ENCODE measurements around the gene RHEB. TPM values are rescaled to one million over a fixed set of nuclear protein-coding genes. Genes with fewer than 3 reads are reported as not detected.

RHEB gene
- total and polyA plus RNA-seq, 11 donors = 81.4 to 155 (median 106) TPM

DNA sequence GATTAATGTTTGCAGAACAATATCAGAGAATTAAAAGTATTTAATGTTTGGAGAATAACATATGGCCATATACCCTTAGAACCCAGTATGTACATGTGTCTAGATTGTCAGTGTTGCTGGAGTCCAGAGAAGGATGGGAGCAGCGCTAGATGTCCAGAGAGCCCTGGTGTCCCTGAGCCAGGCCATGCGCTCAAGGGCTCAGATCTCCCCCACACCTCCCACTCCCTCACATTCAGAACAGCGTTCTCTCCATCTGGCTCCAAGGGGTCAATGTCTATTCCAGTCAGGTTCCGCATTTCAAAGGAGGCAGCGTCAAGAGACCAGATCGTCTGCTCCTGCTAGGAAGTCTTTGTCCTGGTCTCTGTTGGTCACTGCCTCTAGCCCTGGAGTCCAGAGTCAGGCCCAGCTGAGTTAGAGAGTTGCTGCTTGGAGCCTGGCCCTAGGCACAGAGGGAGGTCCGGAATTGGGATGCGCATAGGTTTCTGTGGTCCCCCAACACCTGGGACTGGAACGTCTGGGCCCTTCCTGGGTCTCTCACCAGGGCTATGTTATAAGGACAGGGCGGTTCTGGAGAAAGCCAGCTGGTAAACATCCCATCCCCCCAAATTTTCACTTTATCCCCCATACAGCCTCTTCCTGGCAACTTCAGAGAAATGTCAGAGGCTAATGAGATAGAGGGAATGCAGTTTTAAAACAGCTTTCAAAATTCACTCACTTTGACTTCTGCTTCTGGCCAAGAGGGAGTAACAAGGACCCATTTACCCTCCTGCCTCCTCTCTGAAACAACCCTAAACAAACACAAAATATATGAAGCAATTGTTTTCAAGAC lies 103.4 kb downstream of the RHEB start:
- peaks cover 0 to 21% (median 0%) of the 10 kb centered on the region in 12 donors for H3K4me1 ChIP-seq
- WGBS, 4 donors = 66 to 81% (median 71%) methylated on average over 9 to 10 of the region's 10 CpGs
- H3K27ac ChIP-seq = no peak overlapping the region
- H3K4me3 ChIP-seq = no peak overlapping the region
- intact Hi-C loops (cut with DNase I) = loop anchor here in 1 of 10 donors (5.0 kb wide), 1 partner anchor 34 kb away; no protein-coding TSS in a partner anchor
- ATAC-seq = no peak
- no peaks in the 10 kb centered on the region for H3K36me3 ChIP-seq
- H3K9me3 ChIP-seq = peaks cover 0 to 17% (median 4%) of the 10 kb centered on the region in 12 donors
- no peak for TF ChIP-seq POLR2A (IDR thresholded peaks at IDR 0.05)
- TF ChIP-seq, protein P1, sequence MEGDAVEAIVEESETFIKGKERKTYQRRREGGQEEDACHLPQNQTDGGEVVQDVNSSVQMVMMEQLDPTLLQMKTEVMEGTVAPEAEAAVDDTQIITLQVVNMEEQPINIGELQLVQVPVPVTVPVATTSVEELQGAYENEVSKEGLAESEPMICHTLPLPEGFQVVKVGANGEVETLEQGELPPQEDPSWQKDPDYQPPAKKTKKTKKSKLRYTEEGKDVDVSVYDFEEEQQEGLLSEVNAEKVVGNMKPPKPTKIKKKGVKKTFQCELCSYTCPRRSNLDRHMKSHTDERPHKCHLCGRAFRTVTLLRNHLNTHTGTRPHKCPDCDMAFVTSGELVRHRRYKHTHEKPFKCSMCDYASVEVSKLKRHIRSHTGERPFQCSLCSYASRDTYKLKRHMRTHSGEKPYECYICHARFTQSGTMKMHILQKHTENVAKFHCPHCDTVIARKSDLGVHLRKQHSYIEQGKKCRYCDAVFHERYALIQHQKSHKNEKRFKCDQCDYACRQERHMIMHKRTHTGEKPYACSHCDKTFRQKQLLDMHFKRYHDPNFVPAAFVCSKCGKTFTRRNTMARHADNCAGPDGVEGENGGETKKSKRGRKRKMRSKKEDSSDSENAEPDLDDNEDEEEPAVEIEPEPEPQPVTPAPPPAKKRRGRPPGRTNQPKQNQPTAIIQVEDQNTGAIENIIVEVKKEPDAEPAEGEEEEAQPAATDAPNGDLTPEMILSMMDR (IDR thresholded peaks at IDR 0.05) = no peak
- DNase-seq = no peak
- peaks cover 0 to 38% (median 4%) of the 10 kb centered on the region in 9 donors for H3K27me3 ChIP-seq

Small RNA genes within 50 kb of the gene (microRNA-seq; reads per million reads assigned to microRNA genes)
- 0 reads per million in 4 donors for gene MIR3907

Other genes starting within 250 kb of the RHEB start
- 10 to 100 TPM; 37.2 to 56.3 (median 42.6) TPM for gene NUB1, start 178.1 kb downstream of the RHEB start, total RNA-seq
- gene NUB1, start 178.1 kb downstream of the RHEB start, polyA plus RNA-seq = 10 to 100 TPM; 22.6 to 34.7 TPM
- 1 to 10 TPM in 2 of 9 donors, under 1 TPM in 4, not detected in 3; 0.37 to 1.7 (median 0.52) TPM for gene WDR86, start 109.9 kb downstream of the RHEB start, total RNA-seq
- not detected for gene WDR86, start 109.9 kb downstream of the RHEB start, polyA plus RNA-seq
- under 1 TPM in 1 of 9 donors, not detected in 8; 0.52 TPM for gene CRYGN, start 79.8 kb downstream of the RHEB start, total RNA-seq
- gene CRYGN, start 79.8 kb downstream of the RHEB start, polyA plus RNA-seq = under 1 TPM in 1 of 2 donors, not detected in 1; 0.50 TPM

All from heart left ventricle (tissue), 16 donors.